Right atrium auricular region (tissue), 2 donors: Measurements from ENCODE around the gene TRAF3. TPM values are rescaled to one million over a fixed set of nuclear protein-coding genes. Genes with fewer than 3 reads are reported as not detected.

Source experiments
- DNase-seq: peaks from one replicate; pipeline ENCODE4 v3.0.0-alpha.2; 2019; ENCODE audit warnings: low spot score
- H3K27ac ChIP-seq, 2 donors: fragments of 200-600 bp; sonication (generic); 1 replicate in 1 of 2; 2 replicates in 1 of 2; pipeline ENCODE4 v1.5.1; 2016 to 2019
- H3K27me3 ChIP-seq, 2 donors: fragments of 200-600 bp; sonication (generic); one replicate each; pipeline versions ENCODE4 v1.5.1 to v1.6.0; 2017 to 2019
- H3K36me3 ChIP-seq: fragments of 200-600 bp; sonication (generic); one replicate; pipeline ENCODE4 v1.5.1; 2016
- H3K4me1 ChIP-seq, 2 donors: fragments of 200-600 bp; sonication (generic); one replicate each; pipeline versions ENCODE4 v1.5.1 to v1.6.0; 2017 to 2019
- H3K4me3 ChIP-seq, 2 donors: fragments of 200-600 bp; sonication (generic); 1 replicate in 1 of 2; 2 replicates in 1 of 2; pipeline ENCODE4 v1.5.1; 2017 to 2019; ENCODE audit warnings: mild to moderate bottlenecking in 1 of 2, moderate library complexity in 1 of 2
- H3K9me3 ChIP-seq, 2 donors: fragments of 200-600 bp; sonication (generic); one replicate each; pipeline ENCODE4 v1.5.1; 2019
- CTCF ChIP-seq, 2 donors: fragments of 200-600 bp; sonication (generic); IDR thresholded peaks; one replicate each; pipeline ENCODE4 v1.5.1; 2019; ENCODE audit warnings: antibody characterized with exemption in 2 of 2
- total RNA-seq, 2 donors: library from RNA; depleted of rRNA; stranded (reverse); fragments of >200 nt; gene quantifications; one replicate each; pipeline ENCODE4 v1.1.0, GENCODE V29; 2016

TRAF3 gene
- total RNA-seq, 2 donors from 2014 or later = 9.1 to 10.0 TPM

- Histone ChIP-seq H3K4me1 (no peaks in the 10 kb centered on the region), H3K27ac (no peak overlapping the region), H3K36me3 (no peaks in the 10 kb centered on the region), H3K9me3 (no peaks in the 10 kb centered on the region), H3K27me3 (no peaks in the 10 kb centered on the region), H3K4me3 (no peak overlapping the region)
- no peak for DNase-seq
- no peak for TF ChIP-seq CTCF (IDR thresholded peaks at IDR 0.05)
These were observed 63.7 kb downstream of the TRAF3 start for GRCh38 chr14:102840771-102841528.

- Histone ChIP-seq H3K4me3 (no peak overlapping the region), H3K9me3 (no peaks in the 10 kb centered on the region), H3K27me3 (no peaks in the 10 kb centered on the region), H3K27ac (no peak overlapping the region), H3K4me1 (no peaks in the 10 kb centered on the region), H3K36me3 (no peaks in the 10 kb centered on the region)
- DNase-seq = no peak
- TF ChIP-seq CTCF (IDR thresholded peaks at IDR 0.05) = no peak
These were observed 71.7 kb downstream of the TRAF3 start for GRCh38 chr14:102848830-102849525.

- TF ChIP-seq CTCF (IDR thresholded peaks at IDR 0.05) = no peak
- no peaks in the 10 kb centered on the region for H3K9me3 ChIP-seq
- no peak overlapping the region for H3K4me3 ChIP-seq
These were observed 72.5 kb downstream of the TRAF3 start for GRCh38 chr14:102849526-102850379.

GRCh38 chr14:102853648-102854047 is 76.4 kb downstream of the TRAF3 start:
- Histone ChIP-seq H3K9me3 (no peaks in the 10 kb centered on the region), H3K36me3 (no peaks in the 10 kb centered on the region), H3K27ac (no peak overlapping the region), H3K4me1 (no peaks in the 10 kb centered on the region), H3K27me3 (no peaks in the 10 kb centered on the region), H3K4me3 (no peak overlapping the region)
- no peak for TF ChIP-seq CTCF (IDR thresholded peaks at IDR 0.05)
- no peak for DNase-seq

More at GRCh38 chr14:102849526-102850379, 72.5 kb downstream of the TRAF3 start:
- no peaks in the 10 kb centered on the region for H3K27me3 ChIP-seq
- no peaks in the 10 kb centered on the region for H3K4me1 ChIP-seq
- no peak overlapping the region for H3K27ac ChIP-seq
- no peak for DNase-seq
- H3K36me3 ChIP-seq = no peaks in the 10 kb centered on the region

GRCh38 chr14:102854091-102854703 is 76.9 kb downstream of the TRAF3 start:
- no peaks in the 10 kb centered on the region for H3K36me3 ChIP-seq
- no peaks in the 10 kb centered on the region for H3K27me3 ChIP-seq
- H3K27ac ChIP-seq = no peak overlapping the region
- no peak for TF ChIP-seq CTCF (IDR thresholded peaks at IDR 0.05)
- DNase-seq = no peak
- H3K4me1 ChIP-seq = no peaks in the 10 kb centered on the region
- no peak overlapping the region for H3K4me3 ChIP-seq
- no peaks in the 10 kb centered on the region for H3K9me3 ChIP-seq
